ENCODE data around the gene RASSF6.

- TF ChIP-seq CTCF (IDR thresholded peaks at IDR 0.05; ENCODE audit: insufficient read depth, low read length, poor library complexity, severe bottlenecking): no peak
- no peak for TF ChIP-seq EZH2phosphoT487 (conservative IDR thresholded peaks at IDR 0.05; ENCODE audit: low read length)
Observed at GRCh38 chr4:73619346-73619745, 890 bp downstream of the RASSF6 start.
